ENCODE measurements around the gene NFAT5.

NFAT5 gene

GRCh38 chr16:69748694-69749345 is 183.1 kb downstream of the NFAT5 start:
- DNase-seq, result no peak

- DNase-seq, result no peak
Measured at GRCh38 chr16:69754143-69754468, 188.3 kb downstream of the NFAT5 start.
